B cell (primary cell): ENCODE data around the gene DDI2. TPM values are rescaled to one million over a fixed set of nuclear protein-coding genes. Genes with fewer than 3 reads are reported as not detected.
A peak's percentile ranks its signal among the peaks of the same experiment; 100 is the strongest.

Experiments
- ATAC-seq: fragments of 200-7000 bp; cut with Tn5 transposase; one replicate; pipeline ENCODE4 v1.10.0; 2021; ENCODE audit warnings: low read depth, mild to moderate bottlenecking, moderate number of reproducible peaks, moderate library complexity
- CTCF ChIA-PET: fragments of 350-600 bp; sonication (Branson Sonifier 250); formaldehyde crosslinking; loops from one replicate; lab custom pipeline; 2021; ENCODE audit warnings: antibody characterized with exemption, inconsistent platforms; lab: Charles Lee
- POLR2A ChIA-PET: fragments of 350-600 bp; sonication (Branson Sonifier 250); formaldehyde crosslinking; loops from one replicate; lab custom pipeline; 2021; ENCODE audit warnings: antibody characterized with exemption; lab: Charles Lee
- DNase-seq: peaks from one replicate; pipeline ENCODE4 v3.0.0; 2013
- H2AFZ ChIP-seq: 2 replicates; pipeline ENCODE4 v1.6.1; 2012; ENCODE audit warnings: mild to moderate bottlenecking, low read depth, low read length; ENCODE audit not compliant: insufficient read depth, poor library complexity, severe bottlenecking
- H3K27ac ChIP-seq, 2 donors: 1 replicate in 1 of 2; 2 replicates in 1 of 2; pipeline ENCODE4 v1.5.1; 2012 to 2013; ENCODE audit warnings: low read length in 2 of 2, mild to moderate bottlenecking in 2 of 2, moderate library complexity in 1 of 2
- H3K27me3 ChIP-seq, 4 experiments: fragments of 200-600 bp in 1 of 4; sonication (generic) in 1 of 4; replicated peaks in 1 of 4; 1 replicate in 2 of 4; 2 replicates in 2 of 4; pipeline versions ENCODE4 v1.6.1 to v1.7.0; 2013 to 2016; ENCODE audit warnings: low read length in 3 of 4, mild to moderate bottlenecking in 2 of 4, mixed read lengths in 1 of 4, moderate library complexity in 1 of 4; ENCODE audit not compliant: insufficient read depth in 4 of 4, control insufficient read depth in 3 of 4; ENCODE audit errors: control extremely low read depth in 1 of 4
- H3K36me3 ChIP-seq, 2 experiments: replicated peaks in 1 of 2; 1 replicate in 1 of 2; 2 replicates in 1 of 2; pipeline versions ENCODE4 v1.6.1 to v1.7.1; 2013; ENCODE audit warnings: low read length in 1 of 2; ENCODE audit not compliant: insufficient read depth in 2 of 2, control insufficient read depth in 1 of 2; ENCODE audit errors: control extremely low read depth in 1 of 2, extremely low read depth in 1 of 2
- H3K4me1 ChIP-seq, 2 donors: fragments of 200-600 bp in 1 of 2; sonication (generic) in 1 of 2; 1 replicate in 1 of 2; 2 replicates in 1 of 2; pipeline versions ENCODE4 v1.5.1 to v1.6.1; 2013 to 2017; ENCODE audit warnings: low read length in 2 of 2; ENCODE audit not compliant: control insufficient read depth in 2 of 2, insufficient read depth in 2 of 2
- H3K4me2 ChIP-seq: replicated peaks from 2 replicates; pipeline ENCODE3; 2012; ENCODE audit warnings: mild to moderate bottlenecking, low read depth, low read length; ENCODE audit not compliant: poor library complexity, severe bottlenecking
- H3K4me3 ChIP-seq, 5 experiments: fragments of 200-600 bp in 1 of 5; sonication (generic) in 1 of 5; 1 replicate in 3 of 5; 2 replicates in 2 of 5; pipeline versions ENCODE4 v1.5.1 to v1.7.0; 2011 to 2016; ENCODE audit warnings: low read length in 4 of 5, mild to moderate bottlenecking in 4 of 5, low read depth in 2 of 5, control low read depth in 1 of 5, moderate library complexity in 1 of 5; ENCODE audit not compliant: insufficient read depth in 1 of 5; ENCODE audit errors: control extremely low read depth in 1 of 5, extremely low read depth in 1 of 5
- H3K79me2 ChIP-seq: fragments of 200-600 bp; sonication (generic); one replicate; pipeline ENCODE4 v1.6.0; 2016; ENCODE audit warnings: low read length; ENCODE audit not compliant: control insufficient read depth, insufficient read depth
- H3K9ac ChIP-seq: fragments of 200-600 bp; sonication (generic); 2 replicates; pipeline ENCODE4 v1.6.1; 2017; ENCODE audit warnings: mild to moderate bottlenecking, low read length, moderate library complexity
- H3K9me3 ChIP-seq, 3 donors: one replicate each; pipeline versions ENCODE4 v1.6.1 to v1.7.1; 2013; ENCODE audit warnings: low read length in 2 of 3; ENCODE audit not compliant: control insufficient read depth in 2 of 3, insufficient read depth in 1 of 3; ENCODE audit errors: control extremely low read depth in 1 of 3
- H4K20me1 ChIP-seq: 2 replicates; pipeline ENCODE4 v1.6.0; 2012; ENCODE audit warnings: mild to moderate bottlenecking, low read length; ENCODE audit not compliant: insufficient read depth, control insufficient read depth, poor library complexity, severe bottlenecking
- H3K27ac Mint-ChIP-seq: one replicate; pipeline ENCODE4 v1.8.0; 2021; ENCODE audit warnings: mixed read lengths
- H3K27me3 Mint-ChIP-seq: one replicate; pipeline ENCODE4 v1.8.0; 2021; ENCODE audit warnings: mixed read lengths
- H3K4me1 Mint-ChIP-seq: one replicate; pipeline ENCODE4 v1.8.0; 2021; ENCODE audit warnings: mixed read lengths
- H3K4me3 Mint-ChIP-seq: one replicate; pipeline ENCODE4 v1.8.0; 2021; ENCODE audit warnings: mixed read lengths
- H3K9me3 Mint-ChIP-seq: one replicate; pipeline ENCODE4 v1.8.0; 2022; ENCODE audit warnings: mixed read lengths; ENCODE audit not compliant: insufficient read depth
- EZH2 ChIP-seq: IDR thresholded peaks from 2 replicates; pipeline ENCODE4 v1.6.1; 2012; ENCODE audit warnings: borderline replicate concordance, low read depth, mild to moderate bottlenecking, moderate library complexity, low read length; ENCODE audit not compliant: insufficient read depth, poor library complexity, severe bottlenecking
- WGBS: methylation state at CpG from one replicate; pipeline ENCODE4 v1.1.5; 2013; ENCODE audit warnings: missing lambda C conversion rate; ENCODE audit not compliant: insufficient coverage; 5-methylcytosine and 5-hydroxymethylcytosine counted together
- intact Hi-C: fragments of 100-400 bp; cut with micrococcal nuclease; formaldehyde crosslinking; loops from one replicate; pipeline ENCODE4 v1.10.0; 2022
- polyA plus RNA-seq: library from polyadenylated mRNA; depleted of rRNA; stranded (reverse); fragments of >200 nt; gene quantifications from 2 replicates; pipeline ENCODE4 v1.2.3, GENCODE V29; 2012
- total RNA-seq, 2 donors: library from RNA; stranded (reverse); fragments of 120-200 nt in 1 of 2; gene quantifications; 1 replicate in 1 of 2; 2 replicates in 1 of 2; pipeline versions ENCODE4 v1.2.3 to v1.2.4, GENCODE V29; 2013 to 2022
- TF ChIP-seq, protein P1 (sequence below): fragments of 200-600 bp; IDR thresholded peaks from one replicate; pipeline ENCODE4 v1.8.0; 2022; ENCODE audit warnings: antibody characterized with exemption, mild to moderate bottlenecking

Gene DDI2
- total and polyA plus RNA-seq, 2 donors (not counting 1 experiment from before 2014, with no cell fraction given): 8.5 to 61.0 TPM

DNA sequence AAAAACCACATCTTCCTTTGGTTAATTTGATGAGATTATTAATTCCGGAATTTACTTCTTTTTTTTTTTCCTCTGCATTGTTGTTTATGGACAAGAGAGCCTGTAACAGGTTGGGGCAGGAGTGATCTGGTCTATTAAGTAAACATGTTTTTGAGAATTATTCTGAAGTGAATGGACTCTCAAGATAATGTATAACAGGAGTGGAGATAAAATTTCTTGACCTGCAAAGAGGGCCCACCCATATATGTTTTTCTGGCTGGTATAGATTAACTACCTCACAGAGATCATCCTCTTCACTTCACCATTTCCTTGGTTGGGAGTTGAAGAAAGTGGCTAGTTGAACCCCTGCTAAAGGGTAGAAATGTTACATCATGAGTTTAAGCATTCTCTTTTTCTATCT is 10.7 kb downstream of the DDI2 start:
- Histone ChIP-seq H2AFZ (no peak overlapping the region), H3K4me1 (peaks cover 0 to 16% of the 10 kb centered on the region in 2 donors), H3K27me3 (no peaks in the 10 kb centered on the region), H4K20me1 (peaks cover 36% of the 10 kb centered on the region), H3K79me2 (peaks cover 88% of the 10 kb centered on the region), H3K4me3 (no peak overlapping the region), H3K9me3 (no peaks in the 10 kb centered on the region), H3K9ac (no peak overlapping the region), H3K4me2 (no peak overlapping the region), H3K36me3 (peaks cover 15 to 47% of the 10 kb centered on the region in 2 experiments), H3K27ac (peak overlapping the region in 1 of 2 donors; percentile 33)
- H3K4me3 Mint-ChIP-seq: no peak overlapping the region
- H3K27me3 Mint-ChIP-seq: no peaks in the 10 kb centered on the region
- ATAC-seq: no peak
- intact Hi-C loops: no loop called here
- no peak for DNase-seq
- no peak overlapping the region for H3K27ac Mint-ChIP-seq
- CTCF ChIA-PET: no interaction called here
- POLR2A ChIA-PET: no interaction called here
- TF ChIP-seq, protein P1, sequence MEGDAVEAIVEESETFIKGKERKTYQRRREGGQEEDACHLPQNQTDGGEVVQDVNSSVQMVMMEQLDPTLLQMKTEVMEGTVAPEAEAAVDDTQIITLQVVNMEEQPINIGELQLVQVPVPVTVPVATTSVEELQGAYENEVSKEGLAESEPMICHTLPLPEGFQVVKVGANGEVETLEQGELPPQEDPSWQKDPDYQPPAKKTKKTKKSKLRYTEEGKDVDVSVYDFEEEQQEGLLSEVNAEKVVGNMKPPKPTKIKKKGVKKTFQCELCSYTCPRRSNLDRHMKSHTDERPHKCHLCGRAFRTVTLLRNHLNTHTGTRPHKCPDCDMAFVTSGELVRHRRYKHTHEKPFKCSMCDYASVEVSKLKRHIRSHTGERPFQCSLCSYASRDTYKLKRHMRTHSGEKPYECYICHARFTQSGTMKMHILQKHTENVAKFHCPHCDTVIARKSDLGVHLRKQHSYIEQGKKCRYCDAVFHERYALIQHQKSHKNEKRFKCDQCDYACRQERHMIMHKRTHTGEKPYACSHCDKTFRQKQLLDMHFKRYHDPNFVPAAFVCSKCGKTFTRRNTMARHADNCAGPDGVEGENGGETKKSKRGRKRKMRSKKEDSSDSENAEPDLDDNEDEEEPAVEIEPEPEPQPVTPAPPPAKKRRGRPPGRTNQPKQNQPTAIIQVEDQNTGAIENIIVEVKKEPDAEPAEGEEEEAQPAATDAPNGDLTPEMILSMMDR: no peak
- no peak for TF ChIP-seq EZH2
- no peaks in the 10 kb centered on the region for H3K9me3 Mint-ChIP-seq
- no CpG with 5 or more reads among the region's 1 CpG for WGBS
- peaks cover 36% of the 10 kb centered on the region for H3K4me1 Mint-ChIP-seq

DNA sequence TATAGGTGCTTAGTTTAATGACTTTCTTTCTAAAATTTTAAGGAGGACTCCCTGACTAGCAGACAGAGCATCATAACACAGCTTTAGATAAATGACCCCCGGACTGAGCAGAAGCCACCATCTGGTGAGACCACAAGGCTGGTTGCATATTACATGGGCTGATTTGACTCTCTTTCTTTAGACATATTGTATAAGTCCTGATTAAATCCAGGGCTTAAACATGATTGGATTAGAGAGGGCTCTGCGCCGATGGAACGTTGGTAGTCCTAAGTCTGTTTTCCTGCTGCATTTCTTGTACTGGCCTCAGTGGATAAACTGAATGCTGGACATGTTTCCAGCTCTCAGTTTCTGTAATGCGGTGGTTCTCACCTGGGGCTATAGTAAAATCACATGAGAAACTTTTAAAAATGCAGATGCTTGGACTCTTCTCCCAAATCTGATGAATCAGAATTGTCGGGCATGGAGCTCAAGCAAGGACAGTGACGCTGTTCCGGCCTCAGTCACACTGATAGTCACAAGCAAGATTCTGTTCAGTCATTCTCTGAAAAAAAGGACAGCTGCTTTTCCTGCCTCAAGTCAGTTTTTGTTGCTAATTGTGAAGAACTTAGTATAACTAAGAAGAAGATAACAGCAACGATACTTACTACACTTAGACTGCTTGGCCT is 16.6 kb downstream of the DDI2 start:
- Histone ChIP-seq H3K27ac (no peak overlapping the region), H4K20me1 (peaks cover 17% of the 10 kb centered on the region), H3K27me3 (no peaks in the 10 kb centered on the region), H3K4me1 (no peaks in the 10 kb centered on the region), H3K4me3 (no peak overlapping the region), H2AFZ (no peak overlapping the region), H3K9me3 (no peaks in the 10 kb centered on the region), H3K9ac (no peak overlapping the region), H3K36me3 (peaks cover 15 to 83% of the 10 kb centered on the region in 2 experiments), H3K4me2 (no peak overlapping the region), H3K79me2 (peaks cover 63% of the 10 kb centered on the region)
- ATAC-seq (no peak), DNase-seq (no peak)
- Mint-ChIP-seq H3K9me3 (no peaks in the 10 kb centered on the region), H3K4me1 (no peaks in the 10 kb centered on the region), H3K4me3 (no peak overlapping the region), H3K27ac (no peak overlapping the region), H3K27me3 (no peaks in the 10 kb centered on the region)
- 97% methylated on average over 5 of the region's 9 CpGs for WGBS
- ChIA-PET CTCF (no interaction called here), POLR2A (interaction anchor here (0.7 kb wide), 1 partner anchor 12 kb away, joined by 3 read pairs; no protein-coding TSS in a partner anchor)
- intact Hi-C loops: no loop called here
- TF ChIP-seq EZH2: no peak
- TF ChIP-seq, protein P1: no peak
